HEK293T (cell line): Measurements from ENCODE around the gene BAHCC1.

Experiments
- CTCF ChIA-PET: fragments of 350-600 bp; formaldehyde crosslinking; extraction: SDS; loops from one replicate; lab custom pipeline; 2021; ENCODE audit warnings: antibody characterized with exemption, inconsistent platforms; lab: Yijun Ruan, JAX
- POLR2A ChIA-PET: fragments of 350-600 bp; formaldehyde crosslinking; extraction: SDS; loops from one replicate; lab custom pipeline; 2020; ENCODE audit warnings: antibody characterized with exemption, inconsistent platforms; lab: Yijun Ruan, JAX
- DNase-seq: peaks from one replicate; pipeline ENCODE4 v3.0.0; 2012; ENCODE audit warnings: mixed read lengths; ENCODE audit errors: extremely low spot score
- ARNT ChIP-seq: fragments of 450-650 bp; IDR thresholded peaks from 2 replicates; pipeline ENCODE4 v1.6.1; 2017; ENCODE audit warnings: mild to moderate bottlenecking
- BHLHE40 ChIP-seq: fragments of 450-650 bp; IDR thresholded peaks from 2 replicates; pipeline ENCODE4 v1.6.1; 2016; ENCODE audit warnings: mild to moderate bottlenecking, moderate library complexity, borderline replicate concordance
- CTBP1 ChIP-seq: fragments of 450-650 bp; IDR thresholded peaks from 2 replicates; pipeline ENCODE4 v1.6.1; 2016; ENCODE audit warnings: borderline replicate concordance
- ELF4 ChIP-seq: fragments of 450-650 bp; IDR thresholded peaks from 2 replicates; pipeline ENCODE4 v1.6.1; 2017; ENCODE audit warnings: antibody characterized with exemption
- FOXA1 ChIP-seq: fragments of 450-650 bp; IDR thresholded peaks from 2 replicates; pipeline ENCODE4 v1.6.1; 2016; ENCODE audit warnings: mild to moderate bottlenecking
- FOXM1 ChIP-seq: fragments of 450-650 bp; IDR thresholded peaks from 2 replicates; pipeline ENCODE4 v1.6.1; 2017; ENCODE audit warnings: mild to moderate bottlenecking, borderline replicate concordance
- HDGF ChIP-seq: fragments of 450-650 bp; IDR thresholded peaks from 2 replicates; pipeline ENCODE4 v1.6.1; 2017; ENCODE audit warnings: antibody characterized with exemption, borderline replicate concordance
- L3MBTL2 ChIP-seq: fragments of 450-650 bp; conservative IDR thresholded peaks from 2 replicates; pipeline ENCODE4 v1.6.1; 2016; ENCODE audit warnings: mild to moderate bottlenecking
- NFRKB ChIP-seq: fragments of 450-650 bp; IDR thresholded peaks from 2 replicates; pipeline ENCODE4 v1.6.1; 2016; ENCODE audit warnings: mild to moderate bottlenecking, moderate library complexity
- SP1 ChIP-seq: fragments of 450-650 bp; IDR thresholded peaks from 2 replicates; pipeline ENCODE4 v1.6.1; 2017
- SUZ12 ChIP-seq: fragments of 450-650 bp; IDR thresholded peaks from 2 replicates; pipeline ENCODE4 v1.6.1; 2016; ENCODE audit warnings: mild to moderate bottlenecking
- TF ChIP-seq, protein P1 (sequence below): fragments of 450-650 bp; IDR thresholded peaks from 2 replicates; pipeline ENCODE4 v1.6.1; 2016

BAHCC1 gene

DNA sequence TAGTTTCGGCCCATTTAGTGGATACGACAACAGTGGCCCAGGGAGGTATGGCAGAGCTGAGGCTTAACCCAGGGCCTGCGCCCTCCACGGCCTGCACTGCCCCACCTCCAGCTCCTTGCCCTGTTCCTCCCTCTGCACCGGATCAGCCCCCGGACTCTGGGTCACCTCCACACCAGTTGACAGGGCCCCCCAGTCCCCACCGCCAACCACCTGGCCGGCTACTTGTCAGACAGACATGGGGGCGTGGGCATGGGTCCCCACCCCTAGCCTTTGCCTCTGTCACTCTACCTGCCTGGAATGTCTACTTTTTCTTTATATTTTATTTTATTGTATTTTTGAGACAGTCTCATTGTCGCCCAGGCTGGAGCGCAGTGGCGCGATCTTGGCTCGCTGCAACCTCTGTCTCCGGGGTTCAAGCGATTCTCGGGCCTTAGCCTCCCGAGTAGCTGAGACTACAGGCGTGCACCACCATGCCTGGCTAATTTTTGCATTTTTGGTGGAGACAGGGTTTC is 120.3 kb downstream of the BAHCC1 start:
- POLR2A ChIA-PET, result interaction anchor here (0.7 to 7.5 kb wide), 8 partner anchors 8 to 277 kb away, joined by 3 to 66 read pairs (median 4); partner anchors contain the start of genes FAAP100, NDUFAF8 and TEPSIN
- no peak for DNase-seq
- no peak for TF ChIP-seq SUZ12
- TF ChIP-seq FOXM1, result no peak
- TF ChIP-seq ARNT, result no peak
- no peak for TF ChIP-seq ELF4
- no peak for TF ChIP-seq L3MBTL2
- TF ChIP-seq CTBP1, result no peak
- TF ChIP-seq, protein P1, sequence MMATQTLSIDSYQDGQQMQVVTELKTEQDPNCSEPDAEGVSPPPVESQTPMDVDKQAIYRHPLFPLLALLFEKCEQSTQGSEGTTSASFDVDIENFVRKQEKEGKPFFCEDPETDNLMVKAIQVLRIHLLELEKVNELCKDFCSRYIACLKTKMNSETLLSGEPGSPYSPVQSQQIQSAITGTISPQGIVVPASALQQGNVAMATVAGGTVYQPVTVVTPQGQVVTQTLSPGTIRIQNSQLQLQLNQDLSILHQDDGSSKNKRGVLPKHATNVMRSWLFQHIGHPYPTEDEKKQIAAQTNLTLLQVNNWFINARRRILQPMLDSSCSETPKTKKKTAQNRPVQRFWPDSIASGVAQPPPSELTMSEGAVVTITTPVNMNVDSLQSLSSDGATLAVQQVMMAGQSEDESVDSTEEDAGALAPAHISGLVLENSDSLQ, result no peak
- no peak for TF ChIP-seq NFRKB
- no peak for TF ChIP-seq FOXA1
- TF ChIP-seq SP1, result no peak
- no peak for TF ChIP-seq HDGF
- TF ChIP-seq BHLHE40, result no peak
- CTCF ChIA-PET, result interaction anchor here (0.7 to 0.9 kb wide), 2 partner anchors 31 to 117 kb away, joined by 3 read pairs; no protein-coding TSS in a partner anchor
